Endothelial cell of umbilical vein (primary cell): ENCODE measurements around the gene DPYD. TPM values are rescaled to one million over a fixed set of nuclear protein-coding genes. Genes with fewer than 3 reads are reported as not detected.

Experiments used
- BruUV-seq: library from RNA; stranded (reverse); fragments of 400-500 nt; replicated peaks from 2 replicates; lab custom pipeline; 2021; lab: Mats Ljungman, UMichigan
- CTCF ChIA-PET: fragments of 300-600, 350-600 bp; sonication (Branson Sonifier 250); formaldehyde crosslinking; loops from one replicate; lab custom pipeline; 2021; ENCODE audit warnings: antibody characterized with exemption, inconsistent platforms; lab: Charles Lee
- POLR2A ChIA-PET: fragments of 300-600, 350-600 bp; sonication (Branson Sonifier 250); formaldehyde crosslinking; loops from one replicate; lab custom pipeline; 2021; ENCODE audit warnings: antibody characterized with exemption, inconsistent platforms; lab: Charles Lee
- DNase-seq: peaks from one replicate; pipeline ENCODE4 v3.0.0-alpha.2; 2011; ENCODE audit warnings: low read depth, low spot score
- FAIRE-seq: peaks from 2 replicates; lab custom pipeline; 2011; peaks lifted over from hg19 to GRCh38; lab: Jason Lieb, UNC
- H2AFZ ChIP-seq: 2 replicates; pipeline ENCODE4 v1.6.0; 2012; ENCODE audit warnings: low read depth, low read length, control low read depth, inconsistent platforms
- H3K27ac ChIP-seq: 2 replicates; pipeline ENCODE4 v1.5.1; 2011; ENCODE audit warnings: low read depth, mild to moderate bottlenecking, control low read depth, low read length, moderate library complexity; ENCODE audit not compliant: insufficient read depth
- H3K27me3 ChIP-seq, 2 experiments: 2 replicates each; pipeline versions ENCODE4 v1.6.0 to v1.6.1; 2011; ENCODE audit warnings: low read length in 2 of 2, mixed read lengths in 1 of 2; ENCODE audit not compliant: control insufficient read depth in 2 of 2, insufficient read depth in 2 of 2
- H3K36me3 ChIP-seq, 2 experiments: 2 replicates in 1 of 2; 3 replicates in 1 of 2; pipeline ENCODE4 v1.5.1; 2011; ENCODE audit warnings: low read length in 2 of 2, mild to moderate bottlenecking in 1 of 2, moderate library complexity in 1 of 2; ENCODE audit not compliant: control insufficient read depth in 2 of 2, insufficient read depth in 2 of 2; ENCODE audit errors: extremely low read depth in 1 of 2
- H3K4me1 ChIP-seq: 3 replicates; pipeline ENCODE4 v1.5.1; 2011; ENCODE audit warnings: mild to moderate bottlenecking, low read length; ENCODE audit not compliant: control insufficient read depth, insufficient read depth; ENCODE audit errors: extremely low read depth
- H3K4me2 ChIP-seq: 2 replicates; pipeline ENCODE4 v1.6.1; 2011; ENCODE audit warnings: low read length, control low read depth, mixed read lengths; ENCODE audit not compliant: insufficient read depth
- H3K4me3 ChIP-seq, 3 experiments: fragments of 200-600 bp in 1 of 3; sonication (generic), shearing (Covaris generic) in 1 of 3; replicated peaks in 1 of 3; 2 replicates each; pipeline ENCODE4 v1.5.1; 2011 to 2016; ENCODE audit warnings: control low read depth in 3 of 3, low read length in 3 of 3, mild to moderate bottlenecking in 2 of 3, inconsistent platforms in 1 of 3, low read depth in 1 of 3, moderate library complexity in 1 of 3; ENCODE audit not compliant: insufficient read depth in 1 of 3
- H3K79me2 ChIP-seq: 2 replicates; pipeline ENCODE4 v1.6.0; 2012; ENCODE audit warnings: low read length, inconsistent platforms; ENCODE audit not compliant: control insufficient read depth, insufficient read depth
- H3K9ac ChIP-seq: replicated peaks from 2 replicates; pipeline ENCODE3; 2011; ENCODE audit warnings: low read length, control low read depth; ENCODE audit not compliant: insufficient read depth; ENCODE audit errors: extremely low read depth
- H3K9me1 ChIP-seq: replicated peaks from 3 replicates; pipeline ENCODE4 v1.6.0; 2011; ENCODE audit warnings: mild to moderate bottlenecking, low read length; ENCODE audit not compliant: control insufficient read depth, insufficient read depth; ENCODE audit errors: extremely low read depth
- H3K9me3 ChIP-seq: replicated peaks from 2 replicates; pipeline ENCODE4 v1.5.1; 2012; ENCODE audit warnings: low read length, inconsistent platforms; ENCODE audit not compliant: control insufficient read depth, insufficient read depth
- H4K20me1 ChIP-seq: replicated peaks from 2 replicates; pipeline ENCODE3; 2011; ENCODE audit warnings: mild to moderate bottlenecking, low read length; ENCODE audit not compliant: control insufficient read depth, insufficient read depth; ENCODE audit errors: extremely low read depth
- EZH2 ChIP-seq: IDR thresholded peaks from 2 replicates; pipeline ENCODE4 v1.6.1; 2012; ENCODE audit warnings: borderline replicate concordance, low read depth, mild to moderate bottlenecking, moderate library complexity, low read length, inconsistent platforms; ENCODE audit not compliant: severe bottlenecking
- FOS ChIP-seq: IDR thresholded peaks from 2 replicates; pipeline ENCODE4 v1.6.1; 2011; ENCODE audit warnings: mild to moderate bottlenecking, low read length, moderate library complexity, borderline replicate concordance; ENCODE audit not compliant: insufficient read depth
- GATA2 ChIP-seq: IDR thresholded peaks from 2 replicates; pipeline ENCODE4 v1.7.0; 2011; ENCODE audit warnings: low read depth, mild to moderate bottlenecking, moderate library complexity, mixed read lengths, low read length; ENCODE audit not compliant: insufficient read length, insufficient read depth
- JUN ChIP-seq: IDR thresholded peaks from 2 replicates; pipeline ENCODE4 v1.6.1; 2011; ENCODE audit warnings: borderline replicate concordance, low read depth; ENCODE audit not compliant: insufficient read length, insufficient read depth
- MYC ChIP-seq: IDR thresholded peaks from one replicate; pipeline ENCODE4 v1.6.1; 2011; ENCODE audit warnings: mild to moderate bottlenecking, low read depth, low read length
- POLR2A ChIP-seq: IDR thresholded peaks from 2 replicates; pipeline ENCODE4 v1.6.1; 2012; ENCODE audit warnings: low read depth, mild to moderate bottlenecking, control low read depth, low read length
- POLR2AphosphoS5 ChIP-seq: IDR thresholded peaks from 2 replicates; pipeline ENCODE4 v1.6.1; 2012; ENCODE audit warnings: low read depth, mild to moderate bottlenecking, control low read depth, low read length, moderate library complexity; ENCODE audit not compliant: insufficient read depth
- dilution Hi-C: fragments of 300-500 bp; cut with MboI; formaldehyde crosslinking; loops from one replicate; pipeline ENCODE4 v1.15.0; 2019; ENCODE audit warnings: low sequenced_read_pairs; ENCODE audit not compliant: extremely low pct_ligation_motif_present
- intact Hi-C: fragments of 100-400 bp; cut with micrococcal nuclease; formaldehyde crosslinking; loops from one replicate; pipeline ENCODE4 v1.10.0; 2022
- polyA plus RNA-seq, 4 experiments: library from polyadenylated mRNA; depleted of rRNA in 3 of 4; stranded (reverse) in 3 of 4; unstranded in 1 of 4; fragments of >200 nt; gene quantifications; 2 replicates each; pipeline versions ENCODE4 v1.2.1 to v1.2.3, GENCODE V29; 2011 to 2012; ENCODE audit warnings: missing spikeins in 1 of 4
- total RNA-seq: library from RNA; stranded (reverse); gene quantifications from 2 replicates; pipeline ENCODE4 v1.2.3, GENCODE V29; 2021
- TF ChIP-seq, protein P1 (sequence below): IDR thresholded peaks from 2 replicates; pipeline ENCODE4 v1.6.1; 2011; ENCODE audit not compliant: insufficient read depth, insufficient read length
- TF ChIP-seq, protein P2 (sequence below), 2 donors: IDR thresholded peaks; 1 replicate in 1 of 2; 2 replicates in 1 of 2; pipeline ENCODE4 v1.5.1; 2011; ENCODE audit warnings: low read length in 2 of 2, mild to moderate bottlenecking in 2 of 2, moderate library complexity in 2 of 2, control low read depth in 1 of 2, inconsistent platforms in 1 of 2, low read depth in 1 of 2; ENCODE audit not compliant: insufficient read depth in 1 of 2; ENCODE audit errors: extremely low read depth in 1 of 2

The DPYD gene
- total and polyA plus RNA-seq, 2 donors (not counting 3 experiments of a cell fraction or from before 2014, with no cell fraction given) = 4.6 to 15.1 TPM

DNA sequence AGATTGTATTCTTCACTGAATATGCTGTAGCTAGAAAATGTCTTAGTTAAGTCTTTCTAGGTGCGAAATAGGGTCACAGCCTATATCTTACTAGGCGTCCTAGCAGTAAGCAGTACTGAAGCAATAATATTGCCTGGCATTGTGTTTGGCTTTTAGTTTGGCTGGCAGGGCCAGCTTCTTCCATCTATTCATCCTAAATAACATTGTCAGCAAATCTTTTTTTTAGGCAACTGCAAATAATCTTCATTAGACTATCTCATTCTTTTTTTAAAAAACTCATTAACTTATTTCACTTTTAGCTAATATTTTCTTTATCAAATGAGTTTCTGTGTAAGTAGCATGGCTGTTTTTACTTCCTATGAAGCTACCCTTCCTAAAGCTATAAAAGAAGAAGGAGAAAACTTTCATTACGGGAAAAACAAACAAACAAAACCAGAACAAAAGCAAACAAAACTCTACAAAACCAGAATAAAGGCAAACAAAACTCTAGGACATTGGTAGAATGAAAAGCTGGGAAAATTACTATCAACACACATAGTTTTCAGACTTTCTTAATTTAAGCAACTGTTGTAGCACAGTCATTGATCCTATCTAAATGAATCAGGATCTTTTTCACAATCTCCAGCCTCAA lies 506.0 kb downstream of the DPYD start:
- no peaks in the 10 kb centered on the region for H4K20me1 ChIP-seq
- H3K79me2 ChIP-seq = no peaks in the 10 kb centered on the region
- H3K9me3 ChIP-seq = no peaks in the 10 kb centered on the region
- H3K27me3 ChIP-seq = no peaks in the 10 kb centered on the region
- intact Hi-C loops = no loop called here
- BruUV-seq = no TSS peak
- H3K4me3 ChIP-seq = no peak overlapping the region
- dilution Hi-C loops = no loop called here
- H3K4me1 ChIP-seq = no peaks in the 10 kb centered on the region
- DNase-seq (no peak), FAIRE-seq (no peak)
- no peak overlapping the region for H3K9ac ChIP-seq
- TF ChIP-seq POLR2AphosphoS5 (no peak), EZH2 (no peak), MYC (no peak), JUN (no peak), FOS (no peak), GATA2 (no peak), POLR2A (no peak)
- TF ChIP-seq, protein P1, sequence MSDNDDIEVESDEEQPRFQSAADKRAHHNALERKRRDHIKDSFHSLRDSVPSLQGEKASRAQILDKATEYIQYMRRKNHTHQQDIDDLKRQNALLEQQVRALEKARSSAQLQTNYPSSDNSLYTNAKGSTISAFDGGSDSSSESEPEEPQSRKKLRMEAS = no peak
- TF ChIP-seq, protein P2, sequence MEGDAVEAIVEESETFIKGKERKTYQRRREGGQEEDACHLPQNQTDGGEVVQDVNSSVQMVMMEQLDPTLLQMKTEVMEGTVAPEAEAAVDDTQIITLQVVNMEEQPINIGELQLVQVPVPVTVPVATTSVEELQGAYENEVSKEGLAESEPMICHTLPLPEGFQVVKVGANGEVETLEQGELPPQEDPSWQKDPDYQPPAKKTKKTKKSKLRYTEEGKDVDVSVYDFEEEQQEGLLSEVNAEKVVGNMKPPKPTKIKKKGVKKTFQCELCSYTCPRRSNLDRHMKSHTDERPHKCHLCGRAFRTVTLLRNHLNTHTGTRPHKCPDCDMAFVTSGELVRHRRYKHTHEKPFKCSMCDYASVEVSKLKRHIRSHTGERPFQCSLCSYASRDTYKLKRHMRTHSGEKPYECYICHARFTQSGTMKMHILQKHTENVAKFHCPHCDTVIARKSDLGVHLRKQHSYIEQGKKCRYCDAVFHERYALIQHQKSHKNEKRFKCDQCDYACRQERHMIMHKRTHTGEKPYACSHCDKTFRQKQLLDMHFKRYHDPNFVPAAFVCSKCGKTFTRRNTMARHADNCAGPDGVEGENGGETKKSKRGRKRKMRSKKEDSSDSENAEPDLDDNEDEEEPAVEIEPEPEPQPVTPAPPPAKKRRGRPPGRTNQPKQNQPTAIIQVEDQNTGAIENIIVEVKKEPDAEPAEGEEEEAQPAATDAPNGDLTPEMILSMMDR (IDR thresholded peaks at IDR 0.05; ENCODE audit: extremely low read depth in 1 of 2, insufficient read depth in 1 of 2, low read depth in 1 of 2, low read length in 2 of 2) = no peak
- POLR2A ChIA-PET = no interaction called here
- H3K27ac ChIP-seq = no peak overlapping the region
- CTCF ChIA-PET = interaction anchor here (1.0 to 1.5 kb wide), 2 partner anchors 9 to 14 kb away, joined by 3 read pairs; no protein-coding TSS in a partner anchor
- no peaks in the 10 kb centered on the region for H3K36me3 ChIP-seq
- H2AFZ ChIP-seq = no peak overlapping the region
- no peaks in the 10 kb centered on the region for H3K9me1 ChIP-seq
- H3K4me2 ChIP-seq = no peak overlapping the region
